HepG2 (cell line): ENCODE results near the gene CRY1. TPM values are rescaled to one million over a fixed set of nuclear protein-coding genes. Genes with fewer than 3 reads are reported as not detected.

ENCODE experiments used
- CREB1 ChIP-seq, 2 experiments: fragments of 450-650 bp in 1 of 2; IDR thresholded peaks; 2 replicates each; pipeline ENCODE4 v1.6.1; 2016 to 2017; ENCODE audit warnings: control low read depth in 1 of 2, mild to moderate bottlenecking in 1 of 2, missing compliant biosample characterization in 1 of 2, missing genetic modification characterization in 1 of 2
- DBP ChIP-seq: sonication (generic); formaldehyde crosslinking; IDR thresholded peaks from 2 replicates; pipeline ENCODE4 v1.4.0; 2020; ENCODE audit warnings: missing genetic modification reagents; ENCODE audit errors: not compliant biosample characterization
- DRAP1 ChIP-seq: IDR thresholded peaks from 2 replicates; pipeline ENCODE4 v1.6.1; 2016; ENCODE audit warnings: missing genetic modification reagents, missing compliant biosample characterization
- ELF3 ChIP-seq: IDR thresholded peaks from 2 replicates; pipeline ENCODE4 v1.6.1; 2016; ENCODE audit warnings: missing genetic modification reagents, missing compliant biosample characterization
- GLI4 ChIP-seq: sonication (generic); formaldehyde crosslinking; IDR thresholded peaks from 2 replicates; pipeline ENCODE4 v1.5.1; 2020; ENCODE audit warnings: missing genetic modification reagents, mild to moderate bottlenecking, moderate library complexity, borderline replicate concordance
- HNRNPL ChIP-seq: fragments of 200-400 bp; formaldehyde crosslinking; IDR thresholded peaks from 2 replicates; pipeline ENCODE4 v1.6.1; 2017; ENCODE audit warnings: mild to moderate bottlenecking, low read depth, low read length
- MAFG ChIP-seq: sonication (generic); formaldehyde crosslinking; IDR thresholded peaks from 2 replicates; pipeline ENCODE4 v1.5.1; 2020; ENCODE audit warnings: mild to moderate bottlenecking, missing genetic modification reagents
- MBNL3 ChIP-seq: fragments of 250-450 bp; sonication (Bioruptor Pico); conservative IDR thresholded peaks from 2 replicates; pipeline ENCODE4 v1.8.0; 2022; ENCODE audit warnings: mild to moderate bottlenecking, inconsistent platforms
- RFXAP ChIP-seq: sonication (generic); formaldehyde crosslinking; IDR thresholded peaks from 2 replicates; pipeline ENCODE4 v1.4.0; 2020; ENCODE audit warnings: missing genetic modification reagents, borderline replicate concordance
- RNF2 ChIP-seq: fragments of 450-650 bp; conservative IDR thresholded peaks from 2 replicates; pipeline ENCODE4 v1.6.1; 2016; ENCODE audit warnings: low read depth
- RXRA ChIP-seq: sonication (generic); formaldehyde crosslinking; IDR thresholded peaks from 2 replicates; pipeline ENCODE4 v1.5.1; 2020; ENCODE audit warnings: missing genetic modification reagents
- SALL1 ChIP-seq: sonication (generic); formaldehyde crosslinking; IDR thresholded peaks from 2 replicates; pipeline ENCODE4 v1.8.0; 2022; ENCODE audit warnings: mild to moderate bottlenecking, missing genetic modification reagents
- SETDB1 ChIP-seq: sonication (generic); formaldehyde crosslinking; IDR thresholded peaks from 2 replicates; pipeline ENCODE4 v1.5.1; 2020; ENCODE audit warnings: missing genetic modification reagents, mild to moderate bottlenecking, borderline replicate concordance
- THAP7 ChIP-seq: sonication (generic); formaldehyde crosslinking; IDR thresholded peaks from 2 replicates; pipeline ENCODE4 v1.8.1; 2023; ENCODE audit warnings: mild to moderate bottlenecking, missing genetic modification reagents
- ZBTB40 ChIP-seq, 2 experiments: fragments of 450-650 bp in 1 of 2; sonication (generic) in 1 of 2; formaldehyde crosslinking in 1 of 2; IDR thresholded peaks; 2 replicates each; pipeline versions ENCODE4 v1.6.1 to v1.8.0; 2016 to 2022; ENCODE audit warnings: antibody characterized with exemption in 1 of 2, mild to moderate bottlenecking in 1 of 2, missing genetic modification reagents in 1 of 2
- ZBTB7A ChIP-seq: sonication (generic); formaldehyde crosslinking; IDR thresholded peaks from 2 replicates; pipeline ENCODE4 v1.8.0; 2022; ENCODE audit warnings: mild to moderate bottlenecking, missing genetic modification reagents
- ZBTB7B ChIP-seq: sonication (generic); formaldehyde crosslinking; IDR thresholded peaks from 2 replicates; pipeline ENCODE4 v1.4.0; 2020; ENCODE audit warnings: missing genetic modification reagents
- ZFP36L2 ChIP-seq: sonication (generic); formaldehyde crosslinking; IDR thresholded peaks from 2 replicates; pipeline ENCODE4 v1.4.0; 2020; ENCODE audit warnings: missing genetic modification reagents
- ZNF24 ChIP-seq: fragments of 450-650 bp; IDR thresholded peaks from 2 replicates; pipeline ENCODE4 v1.6.1; 2017; ENCODE audit warnings: antibody characterized with exemption, mild to moderate bottlenecking
- polyA plus RNA-seq, 8 experiments: library from polyadenylated mRNA; depleted of rRNA in 3 of 8; stranded (reverse) in 7 of 8; unstranded in 1 of 8; fragments of >200 nt; fragmentation: Illumina TruSeq in 4 of 8; extraction: Trizol in 4 of 8; gene quantifications; 2 replicates each; pipeline versions ENCODE4 v1.2.1 to v1.2.3, GENCODE V29; 2011 to 2016; ENCODE audit warnings: low read depth in 4 of 8, missing spikeins in 1 of 8, mixed read lengths in 1 of 8; ENCODE audit not compliant: insufficient read depth in 1 of 8
- total RNA-seq, 5 experiments: library from RNA; depleted of rRNA; stranded (reverse); fragments of >200 nt; fragmentation: Illumina TruSeq; extraction: Trizol; gene quantifications; 2 replicates each; pipeline ENCODE4 v1.2.3, GENCODE V29; 2016; ENCODE audit warnings: low read depth in 1 of 5

Gene CRY1
- total and polyA plus RNA-seq, 2 of the 13 experiments (the other 11 are each of a cell fraction or from before 2014, with no cell fraction given) = 11.4 to 13.9 TPM

GRCh38 chr12:106955377-106956047, 137.8 kb downstream of the CRY1 start, which contains the start of gene TMEM263 (continued):
- TF ChIP-seq MBNL3 (CRISPR knock-in tag) = no peak
- TF ChIP-seq ZBTB7A (CRISPR knock-in tag) = peak; percentile 92
- no peak for TF ChIP-seq SETDB1
- TF ChIP-seq GLI4 (CRISPR knock-in tag) = no peak
- no peak for TF ChIP-seq ZFP36L2 (CRISPR knock-in tag)
- peak; percentile 70 for TF ChIP-seq SALL1 (CRISPR knock-in tag)
- peak; percentile 69 for TF ChIP-seq RNF2
- TF ChIP-seq RFXAP = 0 out of 2 replicates have a peak, but pooled peaks have one; percentile 35
- TF ChIP-seq THAP7 (CRISPR knock-in tag) = peak; percentile 85
- no peak; the same call in 1 of the 2 replicates for TF ChIP-seq ZNF24
- peak; percentile 51; the same call in 1 of the 2 replicates for TF ChIP-seq DRAP1 (CRISPR knock-in tag)
- TF ChIP-seq DBP = no peak
- no peak for TF ChIP-seq HNRNPL
- 0 out of 2 replicates have a peak, but pooled peaks have one; percentile 38 for TF ChIP-seq CREB1 (IDR thresholded peaks at IDR 0.05)
- peak; percentile 44; the same call in 1 of the 2 replicates for TF ChIP-seq CREB1 (CRISPR knock-in tag; IDR thresholded peaks at IDR 0.05)
- peak; percentile 75; the same call in 1 of the 2 replicates for TF ChIP-seq ZBTB7B (CRISPR knock-in tag)
- TF ChIP-seq MAFG (CRISPR knock-in tag) = no peak
- no peak; the same call in 1 of the 2 replicates for TF ChIP-seq ELF3 (CRISPR knock-in tag)
- 0 out of 2 replicates have a peak, but pooled peaks have one; percentile 13 for TF ChIP-seq RXRA (CRISPR knock-in tag)
- TF ChIP-seq ZBTB40 (IDR thresholded peaks at IDR 0.05) = no peak
- peak; percentile 46; the same call in 1 of the 2 replicates for TF ChIP-seq ZBTB40 (CRISPR knock-in tag; IDR thresholded peaks at IDR 0.05)
